SK-N-SH treated with all-trans-retinoic acid at 6 μM for 48 hours (cell line): Measurements from ENCODE around the gene LANCL3.

Source experiments
- ARNTL ChIP-seq: fragments of 450-650 bp; formaldehyde crosslinking; IDR thresholded peaks from 2 replicates; pipeline ENCODE4 v1.5.0; 2020; ENCODE audit warnings: low read depth, mild to moderate bottlenecking, moderate library complexity, borderline replicate concordance
- BACH2 ChIP-seq: fragments of 250-450 bp; sonication (Bioruptor Pico); IDR thresholded peaks from 2 replicates; pipeline ENCODE4 v1.9.0; 2021; ENCODE audit warnings: mild to moderate bottlenecking, borderline replicate concordance
- OSR1 ChIP-seq: fragments of 250-450 bp; sonication (Bioruptor Pico); IDR thresholded peaks from 2 replicates; pipeline ENCODE4 v1.8.0; 2022; ENCODE audit warnings: moderate library complexity, mild to moderate bottlenecking, inconsistent platforms
- PATZ1 ChIP-seq: fragments of 250-450 bp; sonication (Bioruptor Pico); IDR thresholded peaks from 2 replicates; pipeline ENCODE4 v1.8.0; 2020; ENCODE audit warnings: mild to moderate bottlenecking, moderate library complexity, borderline replicate concordance
- POU6F1 ChIP-seq: fragments of 250-450 bp; sonication (Bioruptor Pico); IDR thresholded peaks from 2 replicates; pipeline ENCODE4 v1.8.0; 2021; ENCODE audit warnings: low read depth, mild to moderate bottlenecking, moderate library complexity, borderline replicate concordance
- RARB ChIP-seq: fragments of 250-450 bp; sonication (Bioruptor Pico); IDR thresholded peaks from 2 replicates; pipeline ENCODE4 v1.8.0; 2021; ENCODE audit warnings: mild to moderate bottlenecking, moderate library complexity
- SNAI2 ChIP-seq: fragments of 250-450 bp; sonication (Bioruptor Pico); IDR thresholded peaks from 2 replicates; pipeline ENCODE4 v1.5.0; 2020; ENCODE audit warnings: mild to moderate bottlenecking, moderate library complexity
- TCF4 ChIP-seq: fragments of 250-450 bp; sonication (Bioruptor Pico); IDR thresholded peaks from 2 replicates; pipeline ENCODE4 v1.8.0; 2021; ENCODE audit warnings: mild to moderate bottlenecking, moderate library complexity, borderline replicate concordance
- ZNF565 ChIP-seq: fragments of 450-650 bp; formaldehyde crosslinking; conservative IDR thresholded peaks from 2 replicates; pipeline ENCODE4 v1.5.0; 2020; ENCODE audit warnings: low read depth, mild to moderate bottlenecking, moderate library complexity
- TF ChIP-seq, protein P1 (sequence below): fragments of 250-450 bp; sonication (Bioruptor Pico); IDR thresholded peaks from 2 replicates; pipeline ENCODE4 v1.5.1; 2021; ENCODE audit warnings: mild to moderate bottlenecking, moderate library complexity

GRCh38 chrX:37609727-37610126 lies 38.3 kb downstream of the LANCL3 start:
- TF ChIP-seq RARB = no peak
- TF ChIP-seq PATZ1 (CRISPR knock-in tag) = no peak
- no peak for TF ChIP-seq ZNF565 (CRISPR knock-in tag)
- TF ChIP-seq, protein P1, sequence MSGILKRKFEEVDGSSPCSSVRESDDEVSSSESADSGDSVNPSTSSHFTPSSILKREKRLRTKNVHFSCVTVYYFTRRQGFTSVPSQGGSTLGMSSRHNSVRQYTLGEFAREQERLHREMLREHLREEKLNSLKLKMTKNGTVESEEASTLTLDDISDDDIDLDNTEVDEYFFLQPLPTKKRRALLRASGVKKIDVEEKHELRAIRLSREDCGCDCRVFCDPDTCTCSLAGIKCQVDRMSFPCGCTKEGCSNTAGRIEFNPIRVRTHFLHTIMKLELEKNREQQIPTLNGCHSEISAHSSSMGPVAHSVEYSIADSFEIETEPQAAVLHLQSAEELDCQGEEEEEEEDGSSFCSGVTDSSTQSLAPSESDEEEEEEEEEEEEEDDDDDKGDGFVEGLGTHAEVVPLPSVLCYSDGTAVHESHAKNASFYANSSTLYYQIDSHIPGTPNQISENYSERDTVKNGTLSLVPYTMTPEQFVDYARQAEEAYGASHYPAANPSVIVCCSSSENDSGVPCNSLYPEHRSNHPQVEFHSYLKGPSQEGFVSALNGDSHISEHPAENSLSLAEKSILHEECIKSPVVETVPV (CRISPR knock-in tag) = no peak
- TF ChIP-seq ARNTL (CRISPR knock-in tag) = no peak
- TF ChIP-seq OSR1 (CRISPR knock-in tag) = no peak
- no peak for TF ChIP-seq POU6F1
- TF ChIP-seq BACH2 = no peak
- no peak for TF ChIP-seq TCF4 (CRISPR knock-in tag)
- no peak for TF ChIP-seq SNAI2
